H1 (cell line): ENCODE measurements around the gene SLC13A2. TPM values are rescaled to one million over a fixed set of nuclear protein-coding genes. Genes with fewer than 3 reads are reported as not detected.

Experiments
- BACH1 ChIP-seq: IDR thresholded peaks from 2 replicates; pipeline ENCODE4 v1.6.1; 2012; ENCODE audit warnings: low read length, improper control_type of control experiment
- CEBPB ChIP-seq: IDR thresholded peaks from 2 replicates; pipeline ENCODE4 v1.6.1; 2012; ENCODE audit warnings: low read depth, low read length
- CREB1 ChIP-seq: IDR thresholded peaks from 2 replicates; pipeline ENCODE4 v1.6.1; 2012; ENCODE audit warnings: inconsistent platforms
- CTBP2 ChIP-seq: IDR thresholded peaks from 2 replicates; pipeline ENCODE4 v1.7.0; 2011; ENCODE audit warnings: borderline replicate concordance, mild to moderate bottlenecking, moderate library complexity, mixed read lengths, low read length; ENCODE audit not compliant: insufficient read depth, insufficient read length
- EP300 ChIP-seq, 2 experiments: IDR thresholded peaks; 1 replicate in 1 of 2; 2 replicates in 1 of 2; pipeline ENCODE4 v1.6.1; 2011 to 2012; ENCODE audit warnings: low read depth in 2 of 2, low read length in 2 of 2, mild to moderate bottlenecking in 2 of 2, borderline replicate concordance in 1 of 2, inconsistent platforms in 1 of 2, moderate library complexity in 1 of 2
- FOSL1 ChIP-seq: IDR thresholded peaks from 2 replicates; pipeline ENCODE4 v1.6.1; 2011; ENCODE audit warnings: mild to moderate bottlenecking, low read depth, low read length, moderate library complexity; ENCODE audit not compliant: insufficient read depth
- JUND ChIP-seq: IDR thresholded peaks from 2 replicates; pipeline ENCODE4 v1.6.1; 2011; ENCODE audit warnings: mild to moderate bottlenecking, improper control_type of control experiment, low read length
- MAFK ChIP-seq: IDR thresholded peaks from 2 replicates; pipeline ENCODE4 v1.6.1; 2012; ENCODE audit warnings: low read depth, mild to moderate bottlenecking, improper control_type of control experiment, low read length
- polyA plus RNA-seq, 7 experiments: library from polyadenylated mRNA; depleted of rRNA in 3 of 7; stranded (reverse) in 5 of 7; unstranded in 2 of 7; fragments of >200 nt in 5 of 7; fragments of 200-250 nt in 2 of 7; gene quantifications; 1 replicate in 5 of 7; 2 replicates in 1 of 7; 4 replicates in 1 of 7; pipeline versions ENCODE4 v1.2.1 to v1.2.3, GENCODE V29; 2011 to 2013; ENCODE audit warnings: missing spikeins in 2 of 7, mixed read lengths in 2 of 7
- total RNA-seq: library from RNA; stranded (reverse); fragmentation: NEBNext Ultra II Directional; extraction: Animal tissue kit (Norgen Biotek cat#: 25700); gene quantifications from 2 replicates; pipeline ENCODE4 v1.2.1, GENCODE V29; 2021
- TF ChIP-seq, protein P1 (sequence below): fragments of 300-600 bp; sonication (generic); IDR thresholded peaks from 2 replicates; pipeline ENCODE4 v1.7.1; 2012; ENCODE audit warnings: low read length, moderate library complexity, mild to moderate bottlenecking, inconsistent platforms; ENCODE audit not compliant: insufficient replicate concordance

Gene SLC13A2
- total and polyA plus RNA-seq, 2 of the 8 experiments (the other 6 are each of a cell fraction or from before 2014, with no cell fraction given), result not detected

DNA sequence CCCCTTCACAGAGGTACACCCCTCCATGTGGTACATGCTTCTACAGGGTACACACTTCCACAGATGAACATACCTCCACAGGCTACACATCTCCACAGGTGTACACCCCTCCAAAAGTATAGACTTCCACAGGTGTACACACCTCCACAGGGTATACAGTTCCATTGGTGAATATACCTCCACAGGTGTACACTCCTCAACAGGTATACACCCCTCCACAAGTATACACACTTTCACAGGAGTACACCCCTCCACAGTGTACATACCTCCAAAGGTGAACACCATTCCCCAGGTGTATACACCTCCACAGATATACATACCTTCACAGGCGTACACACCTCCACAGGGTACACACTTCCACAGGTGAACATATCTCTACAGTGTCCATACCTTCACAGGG, 42.1 kb downstream of the SLC13A2 start (continued):
- TF ChIP-seq, protein P1, sequence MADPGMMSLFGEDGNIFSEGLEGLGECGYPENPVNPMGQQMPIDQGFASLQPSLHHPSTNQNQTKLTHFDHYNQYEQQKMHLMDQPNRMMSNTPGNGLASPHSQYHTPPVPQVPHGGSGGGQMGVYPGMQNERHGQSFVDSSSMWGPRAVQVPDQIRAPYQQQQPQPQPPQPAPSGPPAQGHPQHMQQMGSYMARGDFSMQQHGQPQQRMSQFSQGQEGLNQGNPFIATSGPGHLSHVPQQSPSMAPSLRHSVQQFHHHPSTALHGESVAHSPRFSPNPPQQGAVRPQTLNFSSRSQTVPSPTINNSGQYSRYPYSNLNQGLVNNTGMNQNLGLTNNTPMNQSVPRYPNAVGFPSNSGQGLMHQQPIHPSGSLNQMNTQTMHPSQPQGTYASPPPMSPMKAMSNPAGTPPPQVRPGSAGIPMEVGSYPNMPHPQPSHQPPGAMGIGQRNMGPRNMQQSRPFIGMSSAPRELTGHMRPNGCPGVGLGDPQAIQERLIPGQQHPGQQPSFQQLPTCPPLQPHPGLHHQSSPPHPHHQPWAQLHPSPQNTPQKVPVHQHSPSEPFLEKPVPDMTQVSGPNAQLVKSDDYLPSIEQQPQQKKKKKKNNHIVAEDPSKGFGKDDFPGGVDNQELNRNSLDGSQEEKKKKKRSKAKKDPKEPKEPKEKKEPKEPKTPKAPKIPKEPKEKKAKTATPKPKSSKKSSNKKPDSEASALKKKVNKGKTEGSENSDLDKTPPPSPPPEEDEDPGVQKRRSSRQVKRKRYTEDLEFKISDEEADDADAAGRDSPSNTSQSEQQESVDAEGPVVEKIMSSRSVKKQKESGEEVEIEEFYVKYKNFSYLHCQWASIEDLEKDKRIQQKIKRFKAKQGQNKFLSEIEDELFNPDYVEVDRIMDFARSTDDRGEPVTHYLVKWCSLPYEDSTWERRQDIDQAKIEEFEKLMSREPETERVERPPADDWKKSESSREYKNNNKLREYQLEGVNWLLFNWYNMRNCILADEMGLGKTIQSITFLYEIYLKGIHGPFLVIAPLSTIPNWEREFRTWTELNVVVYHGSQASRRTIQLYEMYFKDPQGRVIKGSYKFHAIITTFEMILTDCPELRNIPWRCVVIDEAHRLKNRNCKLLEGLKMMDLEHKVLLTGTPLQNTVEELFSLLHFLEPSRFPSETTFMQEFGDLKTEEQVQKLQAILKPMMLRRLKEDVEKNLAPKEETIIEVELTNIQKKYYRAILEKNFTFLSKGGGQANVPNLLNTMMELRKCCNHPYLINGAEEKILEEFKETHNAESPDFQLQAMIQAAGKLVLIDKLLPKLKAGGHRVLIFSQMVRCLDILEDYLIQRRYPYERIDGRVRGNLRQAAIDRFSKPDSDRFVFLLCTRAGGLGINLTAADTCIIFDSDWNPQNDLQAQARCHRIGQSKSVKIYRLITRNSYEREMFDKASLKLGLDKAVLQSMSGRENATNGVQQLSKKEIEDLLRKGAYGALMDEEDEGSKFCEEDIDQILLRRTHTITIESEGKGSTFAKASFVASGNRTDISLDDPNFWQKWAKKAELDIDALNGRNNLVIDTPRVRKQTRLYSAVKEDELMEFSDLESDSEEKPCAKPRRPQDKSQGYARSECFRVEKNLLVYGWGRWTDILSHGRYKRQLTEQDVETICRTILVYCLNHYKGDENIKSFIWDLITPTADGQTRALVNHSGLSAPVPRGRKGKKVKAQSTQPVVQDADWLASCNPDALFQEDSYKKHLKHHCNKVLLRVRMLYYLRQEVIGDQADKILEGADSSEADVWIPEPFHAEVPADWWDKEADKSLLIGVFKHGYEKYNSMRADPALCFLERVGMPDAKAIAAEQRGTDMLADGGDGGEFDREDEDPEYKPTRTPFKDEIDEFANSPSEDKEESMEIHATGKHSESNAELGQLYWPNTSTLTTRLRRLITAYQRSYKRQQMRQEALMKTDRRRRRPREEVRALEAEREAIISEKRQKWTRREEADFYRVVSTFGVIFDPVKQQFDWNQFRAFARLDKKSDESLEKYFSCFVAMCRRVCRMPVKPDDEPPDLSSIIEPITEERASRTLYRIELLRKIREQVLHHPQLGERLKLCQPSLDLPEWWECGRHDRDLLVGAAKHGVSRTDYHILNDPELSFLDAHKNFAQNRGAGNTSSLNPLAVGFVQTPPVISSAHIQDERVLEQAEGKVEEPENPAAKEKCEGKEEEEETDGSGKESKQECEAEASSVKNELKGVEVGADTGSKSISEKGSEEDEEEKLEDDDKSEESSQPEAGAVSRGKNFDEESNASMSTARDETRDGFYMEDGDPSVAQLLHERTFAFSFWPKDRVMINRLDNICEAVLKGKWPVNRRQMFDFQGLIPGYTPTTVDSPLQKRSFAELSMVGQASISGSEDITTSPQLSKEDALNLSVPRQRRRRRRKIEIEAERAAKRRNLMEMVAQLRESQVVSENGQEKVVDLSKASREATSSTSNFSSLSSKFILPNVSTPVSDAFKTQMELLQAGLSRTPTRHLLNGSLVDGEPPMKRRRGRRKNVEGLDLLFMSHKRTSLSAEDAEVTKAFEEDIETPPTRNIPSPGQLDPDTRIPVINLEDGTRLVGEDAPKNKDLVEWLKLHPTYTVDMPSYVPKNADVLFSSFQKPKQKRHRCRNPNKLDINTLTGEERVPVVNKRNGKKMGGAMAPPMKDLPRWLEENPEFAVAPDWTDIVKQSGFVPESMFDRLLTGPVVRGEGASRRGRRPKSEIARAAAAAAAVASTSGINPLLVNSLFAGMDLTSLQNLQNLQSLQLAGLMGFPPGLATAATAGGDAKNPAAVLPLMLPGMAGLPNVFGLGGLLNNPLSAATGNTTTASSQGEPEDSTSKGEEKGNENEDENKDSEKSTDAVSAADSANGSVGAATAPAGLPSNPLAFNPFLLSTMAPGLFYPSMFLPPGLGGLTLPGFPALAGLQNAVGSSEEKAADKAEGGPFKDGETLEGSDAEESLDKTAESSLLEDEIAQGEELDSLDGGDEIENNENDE, result no peak
- TF ChIP-seq EP300 (IDR thresholded peaks at IDR 0.05; ENCODE audit: borderline replicate concordance in 1 of 2, low read depth in 2 of 2, low read length in 2 of 2) (no peak), CTBP2 (no peak), BACH1 (no peak), CEBPB (no peak), MAFK (no peak), JUND (no peak), CREB1 (no peak), FOSL1 (no peak)
- TF ChIP-seq, all 59 proteins: peak for 0
